Esophagus muscularis mucosa (tissue), 4 donors: ENCODE data around the gene B4GALNT1.

Experiments used
- EP300 ChIP-seq: sonication (generic); formaldehyde crosslinking; IDR thresholded peaks from one replicate; pipeline ENCODE4 v1.6.1; 2017; ENCODE audit warnings: antibody characterized with exemption
- POLR2A ChIP-seq: fragments of 450-650 bp; IDR thresholded peaks from one replicate; pipeline ENCODE4 v1.6.1; 2017; ENCODE audit warnings: antibody characterized with exemption, moderate library complexity, mild to moderate bottlenecking, low read depth
- POLR2AphosphoS5 ChIP-seq, 2 donors: sonication (generic); formaldehyde crosslinking; IDR thresholded peaks; one replicate each; pipeline ENCODE4 v1.6.1; 2017; ENCODE audit warnings: antibody characterized with exemption in 2 of 2
- TF ChIP-seq, protein P1 (sequence below), 3 experiments: fragments of 200-600 bp in 2 of 3; fragments of 450-650 bp in 1 of 3; sonication (generic) in 2 of 3; IDR thresholded peaks; one replicate each; pipeline ENCODE4 v1.5.1; 2017 to 2019; ENCODE audit warnings: antibody characterized with exemption in 3 of 3, mild to moderate bottlenecking in 2 of 3, moderate library complexity in 1 of 3

DNA sequence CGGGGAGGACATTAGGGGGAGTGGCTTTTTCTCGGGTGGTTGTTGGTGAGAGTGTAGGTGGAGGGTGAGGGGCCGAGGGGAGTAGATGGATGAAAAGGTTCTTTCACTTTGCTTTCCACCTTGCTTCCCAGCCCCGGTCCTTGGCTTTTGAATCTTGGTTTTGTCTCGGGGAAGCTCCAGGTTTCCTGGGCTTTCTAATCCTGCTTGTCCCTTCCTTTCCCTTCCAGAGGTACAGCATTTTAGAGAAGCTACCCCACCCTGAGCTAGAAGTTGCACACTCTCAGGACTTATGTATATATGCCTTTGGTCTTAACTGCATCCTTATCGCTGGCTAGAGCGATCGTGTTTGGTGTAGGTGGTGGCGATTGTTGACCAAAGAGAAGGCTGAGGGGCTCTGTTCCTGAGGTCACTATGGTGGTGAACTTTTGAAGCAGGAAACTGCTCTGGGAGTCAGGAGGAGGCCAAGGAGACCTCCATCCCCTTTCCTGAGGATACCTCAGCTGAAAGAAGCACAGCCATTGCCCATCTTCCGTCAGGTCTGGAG lies 41.1 kb downstream of the B4GALNT1 start:
- TF ChIP-seq, protein P1, sequence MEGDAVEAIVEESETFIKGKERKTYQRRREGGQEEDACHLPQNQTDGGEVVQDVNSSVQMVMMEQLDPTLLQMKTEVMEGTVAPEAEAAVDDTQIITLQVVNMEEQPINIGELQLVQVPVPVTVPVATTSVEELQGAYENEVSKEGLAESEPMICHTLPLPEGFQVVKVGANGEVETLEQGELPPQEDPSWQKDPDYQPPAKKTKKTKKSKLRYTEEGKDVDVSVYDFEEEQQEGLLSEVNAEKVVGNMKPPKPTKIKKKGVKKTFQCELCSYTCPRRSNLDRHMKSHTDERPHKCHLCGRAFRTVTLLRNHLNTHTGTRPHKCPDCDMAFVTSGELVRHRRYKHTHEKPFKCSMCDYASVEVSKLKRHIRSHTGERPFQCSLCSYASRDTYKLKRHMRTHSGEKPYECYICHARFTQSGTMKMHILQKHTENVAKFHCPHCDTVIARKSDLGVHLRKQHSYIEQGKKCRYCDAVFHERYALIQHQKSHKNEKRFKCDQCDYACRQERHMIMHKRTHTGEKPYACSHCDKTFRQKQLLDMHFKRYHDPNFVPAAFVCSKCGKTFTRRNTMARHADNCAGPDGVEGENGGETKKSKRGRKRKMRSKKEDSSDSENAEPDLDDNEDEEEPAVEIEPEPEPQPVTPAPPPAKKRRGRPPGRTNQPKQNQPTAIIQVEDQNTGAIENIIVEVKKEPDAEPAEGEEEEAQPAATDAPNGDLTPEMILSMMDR (IDR thresholded peaks at IDR 0.05) = no peak
- TF ChIP-seq POLR2A (no peak), EP300 (no peak), POLR2AphosphoS5 (IDR thresholded peaks at IDR 0.05) (no peak)
